ENCODE measurements around the gene SASH1. TPM values are rescaled to one million over a fixed set of nuclear protein-coding genes. Genes with fewer than 3 reads are reported as not detected.

The SASH1 gene
- total RNA-seq, 1 experiment from 2014 or later: 6.6 TPM

GRCh38 chr6:148453906-148454305, 111.3 kb downstream of the SASH1 start:
- no peaks in the 10 kb centered on the region for H3K4me1 ChIP-seq (ENCODE audit: control insufficient read depth, insufficient read depth, low read length)
- H3K27ac ChIP-seq (ENCODE audit: low read length): no peak overlapping the region
- no peaks in the 10 kb centered on the region for H3K27me3 ChIP-seq (ENCODE audit: control insufficient read depth, insufficient read depth, low read length)
- ChIA-PET CTCF (no interaction called here), POLR2A (no interaction called here)
- no TSS peak for BruUV-seq (replicated peaks)
- DNase-seq (ENCODE audit: low read depth, low spot score): no peak
- H3K36me3 ChIP-seq (ENCODE audit: control insufficient read depth, insufficient read depth, low read length): no peaks in the 10 kb centered on the region
- in situ Hi-C loops (cut with HindIII; ENCODE audit: low pct_unique_long_range_greater_than_20kb, low sequenced_read_pairs) (no loop called here), intact Hi-C loops (cut with micrococcal nuclease; ENCODE audit: unreplicated experiment) (no loop called here)
- no peaks in the 10 kb centered on the region for H3K9me3 ChIP-seq (ENCODE audit: control insufficient read depth, insufficient read depth, low read depth, low read length)
- TF ChIP-seq TCF7L2 (IDR thresholded peaks at IDR 0.05; ENCODE audit: low read depth, low read length) (no peak), CTCF (IDR thresholded peaks at IDR 0.05) (no peak), POLR2AphosphoS5 (IDR thresholded peaks at IDR 0.05; ENCODE audit: low read depth, low read length) (no peak), SIN3A (IDR thresholded peaks at IDR 0.05; ENCODE audit: borderline replicate concordance, insufficient read depth, low read depth, low read length) (no peak), REST (IDR thresholded peaks at IDR 0.05; ENCODE audit: insufficient read depth in 1 of 2, low read depth in 2 of 2, low read length in 1 of 2) (no peak)
- H3K4me3 ChIP-seq (ENCODE audit: low read depth in 2 of 2, low read length in 2 of 2): no peak overlapping the region
- ATAC-seq: no peak

GRCh38 chr6:148455225-148455624, 112.6 kb downstream of the SASH1 start:
- Histone ChIP-seq H3K9me3 (ENCODE audit: control insufficient read depth, insufficient read depth, low read depth, low read length) (no peaks in the 10 kb centered on the region), H3K4me1 (ENCODE audit: control insufficient read depth, insufficient read depth, low read length) (no peaks in the 10 kb centered on the region), H3K27me3 (ENCODE audit: control insufficient read depth, insufficient read depth, low read length) (no peaks in the 10 kb centered on the region), H3K4me3 (ENCODE audit: low read depth in 2 of 2, low read length in 2 of 2) (no peak overlapping the region), H3K36me3 (ENCODE audit: control insufficient read depth, insufficient read depth, low read length) (no peaks in the 10 kb centered on the region), H3K27ac (ENCODE audit: low read length) (no peak overlapping the region)
- ATAC-seq (no peak), DNase-seq (ENCODE audit: low read depth, low spot score) (no peak)
- in situ Hi-C loops (cut with HindIII; ENCODE audit: low pct_unique_long_range_greater_than_20kb, low sequenced_read_pairs) (no loop called here), intact Hi-C loops (cut with micrococcal nuclease; ENCODE audit: unreplicated experiment) (no loop called here)
- no TSS peak for BruUV-seq (replicated peaks)
- ChIA-PET POLR2A (no interaction called here), CTCF (no interaction called here)
- TF ChIP-seq SIN3A (IDR thresholded peaks at IDR 0.05; ENCODE audit: borderline replicate concordance, insufficient read depth, low read depth, low read length) (no peak), POLR2AphosphoS5 (IDR thresholded peaks at IDR 0.05; ENCODE audit: low read depth, low read length) (no peak)

GRCh38 chr6:148455674-148456558, 113.3 kb downstream of the SASH1 start:
- intact Hi-C loops (cut with micrococcal nuclease; ENCODE audit: unreplicated experiment): no loop called here
- no TSS peak for BruUV-seq (replicated peaks)
- Histone ChIP-seq H3K9me3 (ENCODE audit: control insufficient read depth, insufficient read depth, low read depth, low read length) (no peaks in the 10 kb centered on the region), H3K36me3 (ENCODE audit: control insufficient read depth, insufficient read depth, low read length) (no peaks in the 10 kb centered on the region), H3K4me1 (ENCODE audit: control insufficient read depth, insufficient read depth, low read length) (no peaks in the 10 kb centered on the region), H3K27me3 (ENCODE audit: control insufficient read depth, insufficient read depth, low read length) (no peaks in the 10 kb centered on the region), H3K4me3 (ENCODE audit: low read depth in 2 of 2, low read length in 2 of 2) (no peak overlapping the region), H3K27ac (ENCODE audit: low read length) (no peak overlapping the region)
- POLR2A ChIA-PET: no interaction called here
- CTCF ChIA-PET: no interaction called here
- no peak for DNase-seq (ENCODE audit: low read depth, low spot score)
- TF ChIP-seq TCF7L2 (IDR thresholded peaks at IDR 0.05; ENCODE audit: low read depth, low read length) (no peak), SIN3A (IDR thresholded peaks at IDR 0.05; ENCODE audit: borderline replicate concordance, insufficient read depth, low read depth, low read length) (no peak), CTCF (IDR thresholded peaks at IDR 0.05) (no peak), POLR2AphosphoS5 (IDR thresholded peaks at IDR 0.05; ENCODE audit: low read depth, low read length) (no peak), REST (IDR thresholded peaks at IDR 0.05; ENCODE audit: insufficient read depth in 1 of 2, low read depth in 2 of 2, low read length in 1 of 2) (no peak)
- in situ Hi-C loops (cut with HindIII; ENCODE audit: low pct_unique_long_range_greater_than_20kb, low sequenced_read_pairs): no loop called here
- no peak for ATAC-seq
